OCI-LY1 (cell line): ENCODE measurements around the gene HEXIM2.

Experiments used
- H2AFZ ChIP-seq: fragments of 200-600 bp; sonication (generic), shearing (Covaris generic); 2 replicates; pipeline ENCODE4 v1.6.0; 2014; ENCODE audit warnings: antibody characterized with exemption, mild to moderate bottlenecking, low read length
- H3F3A ChIP-seq: fragments of 200-600 bp; sonication (generic), shearing (Covaris generic); 2 replicates; pipeline ENCODE4 v1.6.0; 2014; ENCODE audit warnings: mild to moderate bottlenecking, antibody characterized with exemption, low read length, moderate library complexity; ENCODE audit not compliant: insufficient read depth
- H3K27ac ChIP-seq: fragments of 200-600 bp; sonication (generic); 2 replicates; pipeline ENCODE4 v1.5.1; 2014; ENCODE audit warnings: low read length, mixed run types, mild to moderate bottlenecking, low read depth; ENCODE audit not compliant: poor library complexity, severe bottlenecking
- H3K27me3 ChIP-seq: fragments of 200-600 bp; sonication (generic); 2 replicates; pipeline ENCODE4 v1.6.0; 2014; ENCODE audit warnings: antibody characterized with exemption, mild to moderate bottlenecking, low read length, moderate library complexity; ENCODE audit not compliant: insufficient read depth
- H3K36me3 ChIP-seq: fragments of 200-600 bp; sonication (generic); 2 replicates; pipeline ENCODE4 v1.6.1; 2014; ENCODE audit warnings: mild to moderate bottlenecking, antibody characterized with exemption, low read length, moderate library complexity, mixed read lengths; ENCODE audit not compliant: insufficient read depth
- H3K4me1 ChIP-seq: fragments of 200-600 bp; sonication (generic); 2 replicates; pipeline ENCODE4 v1.5.1; 2014; ENCODE audit warnings: mild to moderate bottlenecking, low read length, moderate library complexity; ENCODE audit not compliant: insufficient read depth, severe bottlenecking
- H3K4me2 ChIP-seq: fragments of 200-600 bp; sonication (generic), shearing (Covaris generic); 2 replicates; pipeline ENCODE4 v1.6.1; 2014; ENCODE audit warnings: low read length
- H3K4me3 ChIP-seq: fragments of 200-600 bp; sonication (generic); 2 replicates; pipeline ENCODE4 v1.5.1; 2014; ENCODE audit warnings: low read length, low read depth, mild to moderate bottlenecking, mixed read lengths; ENCODE audit not compliant: poor library complexity, severe bottlenecking
- H3K79me2 ChIP-seq: fragments of 200-600 bp; shearing (Covaris generic); 2 replicates; pipeline ENCODE4 v1.6.1; 2016; ENCODE audit warnings: mixed run types, low read length, mixed read lengths; ENCODE audit not compliant: insufficient read depth
- H3K9ac ChIP-seq: fragments of 200-600 bp; sonication (generic), shearing (Covaris generic); 2 replicates; pipeline ENCODE4 v1.6.1; 2014; ENCODE audit warnings: mild to moderate bottlenecking, low read length, mixed read lengths
- H3K9me2 ChIP-seq: fragments of 200-600 bp; sonication (generic), shearing (Covaris generic); 2 replicates; pipeline ENCODE4 v1.6.1; 2014; ENCODE audit warnings: low read depth, mild to moderate bottlenecking, low read length, mixed read lengths
- H3K9me3 ChIP-seq: fragments of 200-600 bp; shearing (Covaris generic); 2 replicates; pipeline ENCODE4 v1.6.1; 2014; ENCODE audit warnings: low read length, mixed read lengths
- H4K20me1 ChIP-seq: fragments of 200-600 bp; sonication (generic), shearing (Covaris generic); 2 replicates; pipeline ENCODE4 v1.6.0; 2016; ENCODE audit warnings: mild to moderate bottlenecking, low read length; ENCODE audit not compliant: insufficient read depth
- CTCF ChIP-seq: fragments of 200-600 bp; sonication (generic), shearing (Covaris generic); IDR thresholded peaks from 2 replicates; pipeline ENCODE4 v1.5.1; 2017; ENCODE audit warnings: mild to moderate bottlenecking, antibody characterized with exemption, low read length, moderate library complexity, mixed read lengths
- EZH2 ChIP-seq: fragments of 200-600 bp; sonication (generic), shearing (Covaris generic); IDR thresholded peaks from 2 replicates; pipeline ENCODE4 v1.8.0; 2017; ENCODE audit warnings: borderline replicate concordance, mixed run types, mild to moderate bottlenecking, antibody characterized with exemption, low read length, moderate library complexity, mixed read lengths

HEXIM2 gene

GRCh38 chr17:45197108-45197507, 35.4 kb downstream of the HEXIM2 start:
- H4K20me1 ChIP-seq, result no peaks in the 10 kb centered on the region
- no peak overlapping the region for H3K9ac ChIP-seq
- H3K9me3 ChIP-seq, result no peaks in the 10 kb centered on the region
- no peak overlapping the region for H3K27ac ChIP-seq
- H3K79me2 ChIP-seq, result no peaks in the 10 kb centered on the region
- no peak overlapping the region for H3K4me2 ChIP-seq
- no peaks in the 10 kb centered on the region for H3K36me3 ChIP-seq
- no peak overlapping the region for H2AFZ ChIP-seq
- no peaks in the 10 kb centered on the region for H3F3A ChIP-seq
- H3K4me1 ChIP-seq, result no peaks in the 10 kb centered on the region
- H3K27me3 ChIP-seq, result peaks cover 9% of the 10 kb centered on the region; the same call in 1 of the 2 replicates
- no peak overlapping the region for H3K4me3 ChIP-seq
- H3K9me2 ChIP-seq, result no peaks in the 10 kb centered on the region
- TF ChIP-seq EZH2 (no peak), CTCF (no peak)

GRCh38 chr17:45197555-45198334, 36.1 kb downstream of the HEXIM2 start:
- H4K20me1 ChIP-seq, result no peaks in the 10 kb centered on the region
- H3K36me3 ChIP-seq, result no peaks in the 10 kb centered on the region
- no peaks in the 10 kb centered on the region for H3K9me3 ChIP-seq
- no peak overlapping the region for H2AFZ ChIP-seq
- no peaks in the 10 kb centered on the region for H3K79me2 ChIP-seq
- H3K27ac ChIP-seq, result no peak overlapping the region
- H3K4me3 ChIP-seq, result no peak overlapping the region
- H3K9me2 ChIP-seq, result no peaks in the 10 kb centered on the region
- peaks cover 5% of the 10 kb centered on the region; the same call in 1 of the 2 replicates for H3K27me3 ChIP-seq
- H3K9ac ChIP-seq, result no peak overlapping the region
- no peak for TF ChIP-seq EZH2
- TF ChIP-seq CTCF, result peak; percentile 97
- H3K4me2 ChIP-seq, result no peak overlapping the region
- no peaks in the 10 kb centered on the region for H3F3A ChIP-seq
- H3K4me1 ChIP-seq, result no peaks in the 10 kb centered on the region

- Histone ChIP-seq H4K20me1 (no peaks in the 10 kb centered on the region), H3K4me3 (no peak overlapping the region), H3K9me3 (no peaks in the 10 kb centered on the region), H3K36me3 (no peaks in the 10 kb centered on the region), H3K27ac (no peak overlapping the region), H3K4me1 (no peaks in the 10 kb centered on the region), H3K27me3 (peaks cover 5% of the 10 kb centered on the region; the same call in 1 of the 2 replicates), H3K9ac (no peak overlapping the region), H2AFZ (no peak overlapping the region), H3K9me2 (no peaks in the 10 kb centered on the region), H3K79me2 (no peaks in the 10 kb centered on the region), H3K4me2 (no peak overlapping the region), H3F3A (no peaks in the 10 kb centered on the region)
- no peak for TF ChIP-seq EZH2
- no peak; the same call in 1 of the 2 replicates for TF ChIP-seq CTCF
These were observed 39.0 kb downstream of the HEXIM2 start for GRCh38 chr17:45200701-45201100.
